Suppressor macrophage treated with lipopolysaccharide for 4 hours (primary cell): Measurements from ENCODE around the gene CDK8.
A peak's percentile ranks its signal among the peaks of the same experiment; 100 is the strongest.
"Not testable (repeated sequence)": the region's sequence is repeated elsewhere in the genome, so short reads cannot be mapped to it uniquely, and the experiment has no call there.

Experiments
- DNase-seq: peaks from one replicate; pipeline ENCODE4 v3.0.0-alpha.2; 2020

Gene CDK8

GRCh38 chr13:26253787-26254582, at the start of gene CDK8:
Gene CDK8 (plus strand): TSS chr13:26254129. CDS start chr13:26254642, 513 bp downstream.
- peak; percentile 90 for DNase-seq

DNA sequence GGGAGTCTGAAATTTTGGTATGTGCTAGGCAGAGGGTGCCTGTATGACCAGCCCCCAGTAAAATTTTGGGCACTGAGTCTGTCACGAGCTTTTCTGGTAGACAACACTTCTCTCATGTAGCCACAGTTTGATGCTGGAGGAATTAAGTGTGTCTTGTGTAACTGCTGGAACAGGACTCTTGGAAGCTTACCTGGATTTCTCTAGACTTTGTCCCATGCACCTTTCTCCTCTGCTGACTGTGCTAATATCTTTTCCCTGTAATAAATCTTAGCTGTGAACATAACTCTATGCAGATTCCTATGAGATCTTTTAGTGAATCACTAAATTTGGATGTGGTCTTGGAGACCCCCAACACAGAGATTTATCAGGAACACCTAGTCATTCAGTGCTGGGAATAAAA, 45.6 kb upstream of the CDK8 start:
- DNase-seq: no peak

DNA sequence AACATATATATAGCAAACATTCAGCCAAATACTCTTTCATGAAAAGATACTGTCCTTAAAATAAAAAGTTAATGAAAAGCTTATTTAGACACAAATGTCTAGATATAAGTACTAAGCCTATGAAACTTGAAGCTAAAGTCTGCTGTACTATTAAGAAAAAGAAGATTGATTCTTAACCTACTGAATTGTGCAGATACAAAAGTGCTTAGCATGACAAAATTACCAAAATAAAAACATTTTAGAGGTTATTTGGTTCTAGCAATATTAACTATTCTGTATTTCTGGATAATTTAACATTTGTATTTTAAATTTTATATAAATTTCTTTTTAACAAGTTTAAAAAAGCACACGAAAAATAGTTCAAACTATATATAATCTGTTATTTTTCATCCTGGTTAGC, 40.6 kb upstream of the CDK8 start:
- DNase-seq: no peak

DNA sequence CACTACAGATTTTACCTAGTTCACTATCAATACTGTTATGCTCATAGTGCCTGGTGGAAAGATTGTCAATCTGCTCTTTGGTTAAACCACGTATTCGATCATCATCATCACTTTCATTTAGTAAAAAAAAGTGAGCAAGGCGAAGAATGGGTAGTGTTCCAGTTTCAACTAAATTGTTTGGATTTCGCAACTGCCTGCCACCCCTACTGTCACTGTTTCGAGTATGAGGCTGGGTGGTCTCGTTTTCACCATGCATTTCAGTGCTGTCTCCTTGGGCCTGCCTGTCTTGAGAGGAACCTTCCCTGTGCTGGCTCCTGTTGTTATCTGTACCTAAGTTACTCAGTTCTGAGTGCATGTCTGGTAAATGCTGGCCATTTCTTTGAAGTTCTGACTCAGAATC, 39.9 kb upstream of the CDK8 start:
- DNase-seq: no peak

- DNase-seq: no peak
Measured at GRCh38 chr13:26216042-26216441, 37.9 kb upstream of the CDK8 start.

- DNase-seq: no peak
Measured at GRCh38 chr13:26219726-26220125, 34.2 kb upstream of the CDK8 start.

DNA sequence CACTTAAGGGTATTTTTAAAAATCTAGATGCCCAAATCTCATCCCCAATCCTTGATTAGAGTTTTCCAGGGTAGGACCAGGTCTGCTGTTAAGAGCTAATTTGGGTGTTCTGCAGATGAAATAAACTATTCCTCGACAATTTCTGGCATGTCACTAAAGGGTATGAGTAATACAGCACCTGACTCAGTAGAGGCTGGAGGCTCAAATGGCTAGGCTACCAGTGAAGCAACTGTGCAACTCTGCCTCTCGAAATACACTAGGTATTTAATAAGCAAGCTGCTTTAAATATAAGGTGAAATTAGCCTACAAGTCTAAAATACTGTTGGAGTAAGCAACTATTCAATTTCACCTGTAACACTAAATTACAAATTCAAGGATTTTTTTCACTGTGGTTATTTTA, 33.4 kb upstream of the CDK8 start:
- peak; percentile 58 for DNase-seq

DNA sequence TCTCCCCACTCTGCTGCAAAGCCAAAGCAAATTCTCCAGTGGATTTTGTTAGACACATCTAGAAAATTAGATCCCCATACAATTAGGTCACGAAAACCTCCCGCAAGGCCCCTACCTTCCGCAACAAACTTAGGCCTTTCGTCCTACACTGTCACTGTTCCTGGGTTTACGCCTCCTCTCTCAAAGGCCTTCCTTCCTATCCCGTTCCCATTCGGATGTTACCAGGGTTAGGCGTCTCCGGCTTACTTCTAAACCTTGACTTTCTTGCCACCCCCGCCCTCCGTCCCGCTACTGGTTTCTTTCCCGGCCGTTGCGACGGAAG, 32.6 kb upstream of the CDK8 start:
- no peak for DNase-seq

DNA sequence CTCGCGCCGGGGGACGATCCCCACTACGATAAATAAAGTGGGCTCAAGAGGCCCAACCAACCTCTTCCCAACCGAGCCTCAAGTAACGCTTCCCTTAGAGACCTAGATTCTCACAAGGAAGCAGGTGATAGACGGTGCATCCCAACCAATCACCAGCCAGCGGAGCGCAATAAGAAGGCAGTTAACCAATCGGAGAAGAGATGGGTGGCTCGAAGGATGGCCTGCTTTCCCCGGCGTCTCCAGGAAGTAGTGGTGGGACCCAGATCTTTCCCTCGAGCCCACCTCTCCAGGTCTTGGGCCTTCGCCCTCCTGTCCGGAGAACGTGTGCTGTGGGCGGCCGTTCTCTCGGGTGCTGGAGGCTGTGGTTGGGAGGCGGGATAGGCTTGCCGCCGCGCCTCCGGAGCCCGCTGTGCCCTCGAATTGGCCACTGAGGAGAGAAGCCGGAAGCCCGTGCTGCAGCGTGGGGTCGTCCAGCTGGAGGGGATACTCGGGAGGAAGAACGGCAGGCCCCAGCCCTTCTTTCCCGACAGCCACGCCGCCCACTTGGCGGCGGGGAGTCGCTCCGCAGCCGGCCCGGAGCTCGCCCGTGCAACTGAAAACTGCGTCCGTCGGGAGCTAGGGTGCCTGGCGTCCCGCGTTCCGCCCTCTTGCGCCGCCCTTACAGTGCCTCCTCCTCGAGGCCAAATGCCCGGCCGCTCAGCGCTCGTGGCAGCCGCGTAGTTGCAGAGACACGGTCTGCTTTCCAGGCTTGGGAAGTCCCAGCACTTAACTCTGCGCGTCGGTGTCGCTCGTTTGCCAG, 32.0 kb upstream of the CDK8 start, which contains the start of gene RNF6:
Gene RNF6 (minus strand): TSS at position 594 of the 799 bp plus-strand sequence. CDS start 2,665 bp downstream, outside the sequence.
- peak; percentile 98 for DNase-seq

GRCh38 chr13:26222520-26223046, 31.3 kb upstream of the CDK8 start:
- no peak for DNase-seq

DNA sequence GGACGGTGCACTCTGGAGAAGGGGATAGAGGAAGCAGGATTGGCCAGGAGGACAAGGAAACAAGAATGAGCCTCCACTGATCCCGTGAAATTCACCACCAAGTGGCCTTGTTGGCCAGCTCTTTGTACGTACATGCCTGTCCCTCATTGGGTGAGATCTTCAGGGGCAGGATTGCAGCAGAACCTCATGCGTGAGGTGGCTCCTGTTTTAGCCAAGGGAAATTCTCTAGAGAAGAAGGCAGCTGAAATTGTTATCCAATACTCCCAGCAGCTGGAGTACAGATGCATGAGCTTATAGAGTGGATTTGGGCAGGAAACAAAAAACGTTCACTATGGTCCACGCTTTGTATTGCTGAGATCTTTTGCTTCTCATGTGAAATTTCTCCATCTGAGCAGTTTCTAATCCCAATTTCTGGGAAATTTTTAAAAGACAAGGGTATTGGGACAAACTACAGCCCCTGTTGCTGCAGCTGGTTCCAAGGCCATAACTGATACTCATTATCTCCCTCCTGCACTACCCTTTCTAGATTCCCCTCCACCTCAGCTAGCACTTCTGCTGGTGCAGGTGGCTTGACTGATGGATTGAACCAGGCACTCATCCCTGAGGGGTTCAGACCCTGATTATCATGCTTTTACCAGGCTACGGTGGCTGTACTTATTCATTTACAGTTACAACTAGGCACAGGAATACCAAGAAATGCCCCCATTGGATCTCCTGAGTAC, 27.9 kb upstream of the CDK8 start:
- no peak for DNase-seq

- DNase-seq: no peak
Measured at GRCh38 chr13:26227166-26227971, 26.6 kb upstream of the CDK8 start.

- DNase-seq: no peak
Measured at GRCh38 chr13:26228096-26228495, 25.8 kb upstream of the CDK8 start.

GRCh38 chr13:26229080-26229615, 24.8 kb upstream of the CDK8 start:
- DNase-seq: no peak

DNA sequence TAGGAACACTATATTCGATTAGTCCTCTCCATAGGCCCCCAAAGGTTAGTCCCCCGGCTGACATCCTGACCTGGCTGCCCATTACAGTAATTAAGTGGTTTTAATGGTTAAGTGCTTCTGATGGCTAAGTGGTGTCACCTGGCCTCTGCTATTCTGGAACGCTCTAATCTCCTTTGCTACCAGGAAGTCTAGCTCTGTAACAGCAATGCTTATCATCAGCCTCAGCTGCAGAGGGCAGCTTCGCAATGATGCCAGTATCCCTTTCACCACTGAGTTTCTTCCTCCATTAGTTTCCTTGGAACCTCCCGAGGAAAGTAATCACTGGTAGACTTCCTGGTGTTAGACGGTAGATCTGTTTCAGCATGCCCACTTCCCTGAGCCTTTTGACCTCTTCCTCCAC, 23.2 kb upstream of the CDK8 start:
- DNase-seq: no peak

DNA sequence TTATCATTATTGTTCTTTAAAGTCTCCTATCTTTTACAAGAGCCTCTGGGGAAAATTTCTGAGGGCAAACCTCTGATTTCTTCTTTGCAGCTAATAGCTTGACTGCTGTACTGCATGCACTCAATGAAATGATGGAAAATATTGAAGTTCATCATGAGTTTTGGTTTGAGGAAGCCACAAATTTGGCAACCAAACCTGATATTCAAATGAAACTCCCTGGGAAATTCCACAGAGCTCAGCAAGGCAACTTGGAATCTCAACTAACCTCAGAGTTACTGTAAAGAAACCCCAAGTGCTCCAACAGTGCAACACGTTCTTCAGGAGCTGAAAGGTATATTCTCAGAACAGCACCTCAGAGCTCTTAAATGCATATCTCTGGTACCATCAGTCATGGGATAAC, 17.6 kb upstream of the CDK8 start:
- no peak for DNase-seq

- no peak for DNase-seq
Measured at GRCh38 chr13:26246154-26246553, 7.8 kb upstream of the CDK8 start.

DNA sequence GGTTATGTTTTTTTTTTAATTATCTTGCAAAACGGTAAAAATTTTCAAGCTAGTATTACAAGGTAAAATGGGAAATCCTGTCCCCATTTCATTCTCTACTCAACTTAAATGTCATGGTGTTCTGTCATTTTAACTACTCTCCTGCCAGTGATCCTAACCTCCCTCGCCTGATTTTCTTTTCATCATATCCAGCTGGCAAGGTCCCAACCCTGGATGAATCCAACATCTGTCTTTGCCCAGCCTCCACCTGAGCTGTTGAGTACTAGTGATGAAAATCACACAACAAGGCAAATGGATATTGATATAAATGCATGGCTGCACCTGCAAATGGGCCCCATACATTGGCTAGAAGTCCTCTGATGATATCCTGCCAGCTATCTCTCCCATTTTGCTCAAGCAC, 6.9 kb upstream of the CDK8 start:
- no peak for DNase-seq

GRCh38 chr13:26247608-26248007, 6.3 kb upstream of the CDK8 start:
- no peak for DNase-seq

DNA sequence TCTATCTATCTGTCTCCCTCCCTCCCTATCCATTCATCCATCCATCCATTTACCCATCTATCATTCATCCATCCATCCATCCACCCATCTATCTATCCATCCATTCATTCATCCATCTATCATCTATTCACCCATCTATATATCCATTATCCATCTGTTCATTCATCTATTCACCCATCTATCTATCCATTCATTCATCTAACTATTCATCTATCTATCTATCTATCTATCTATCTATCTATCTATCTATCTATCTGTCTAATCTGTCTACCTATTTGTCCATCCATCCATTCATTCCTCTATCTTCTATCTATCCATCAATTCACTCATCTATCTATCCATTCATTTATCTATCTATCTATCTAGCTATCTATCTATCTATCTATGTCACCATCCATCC, 4.4 kb upstream of the CDK8 start:
- no peak for DNase-seq

DNA sequence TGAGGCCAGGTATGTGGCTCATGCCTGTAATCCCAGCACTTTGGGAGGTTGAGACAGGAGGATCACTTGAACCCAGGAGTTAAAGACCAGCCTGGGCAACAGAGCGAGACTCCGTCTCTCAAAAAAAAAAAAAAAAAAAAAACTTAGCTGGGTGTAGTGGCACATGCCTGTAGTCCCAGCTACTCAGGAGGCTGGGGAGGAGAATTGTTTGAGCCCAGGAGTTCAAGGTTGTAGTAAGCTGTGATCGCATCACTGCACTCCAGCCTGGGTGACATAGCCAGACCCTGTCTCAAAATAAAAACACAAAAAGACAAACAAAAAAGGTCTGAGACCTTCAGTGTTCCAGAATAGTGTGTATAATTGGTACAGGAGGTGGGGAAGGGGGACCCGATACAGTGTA, 1.9 kb upstream of the CDK8 start:
- not testable (repeated sequence) for DNase-seq

DNA sequence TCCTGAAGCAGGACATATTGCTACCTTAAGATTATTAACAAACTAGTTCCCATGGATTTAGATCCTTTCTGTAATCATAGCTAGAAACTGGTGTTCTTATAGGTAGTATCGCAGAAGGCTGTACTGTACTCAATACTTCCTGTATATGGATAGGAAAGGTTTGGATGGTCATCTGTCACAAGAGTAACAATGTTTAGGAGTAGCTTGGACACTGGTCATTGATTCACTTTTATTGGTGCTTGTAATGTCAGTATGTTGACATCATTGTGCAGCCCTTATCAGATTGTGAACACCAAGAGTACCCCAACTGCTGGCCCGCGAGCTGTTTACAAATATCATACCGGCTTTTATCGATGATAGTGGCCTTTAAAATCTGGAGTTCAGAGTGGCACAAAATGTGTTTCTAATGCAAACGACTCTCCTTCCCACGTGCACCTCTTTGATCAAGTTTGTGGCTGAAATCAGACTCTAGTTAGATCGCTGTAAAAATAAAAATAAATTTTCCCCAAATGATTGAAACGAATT, 605 bp upstream of the CDK8 start:
- no peak for DNase-seq
